ENCODE results near the gene ZNF501. TPM values are rescaled to one million over a fixed set of nuclear protein-coding genes. Genes with fewer than 3 reads are reported as not detected.

ZNF501 gene
- total and polyA plus RNA-seq, 2 of the 13 experiments (the other 11 are each of a cell fraction or from before 2014, with no cell fraction given), result 2.4 to 2.8 TPM

DNA sequence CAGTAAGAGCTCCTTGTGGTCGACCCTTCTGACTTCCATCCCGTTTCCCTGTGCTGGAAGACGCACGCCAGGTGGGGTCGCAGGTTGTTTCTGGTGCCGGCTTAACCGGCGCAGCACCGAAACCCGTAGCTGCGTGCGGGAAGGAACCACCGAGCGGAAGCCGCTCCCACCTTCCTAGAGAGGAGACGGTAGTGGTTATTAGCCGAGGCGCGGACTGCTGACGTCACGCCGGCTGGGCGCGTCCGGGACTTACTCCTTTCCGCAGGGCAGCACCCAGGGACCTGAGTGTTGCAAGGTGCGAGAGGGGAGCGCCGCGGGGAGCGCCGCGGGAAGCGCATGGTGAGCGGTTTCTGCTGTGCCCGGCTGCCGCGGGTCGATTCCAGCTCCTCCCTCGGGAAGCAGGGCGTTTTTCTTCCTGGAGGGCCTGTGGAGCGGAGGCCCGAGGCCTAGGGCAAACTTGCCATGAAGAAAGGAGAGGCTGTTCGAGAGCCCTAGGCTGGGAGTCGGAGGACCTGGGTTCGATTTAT, at the start of gene ZNF501 (continued):
- TF ChIP-seq ZNF124 (CRISPR knock-in tag; IDR thresholded peaks at IDR 0.05) (peak; percentile 76; the same call in 1 of the 2 replicates), CREB1 (IDR thresholded peaks at IDR 0.05) (peak; percentile 99), CREB1 (CRISPR knock-in tag; IDR thresholded peaks at IDR 0.05) (peak; percentile 99), FOXA3 (CRISPR knock-in tag; IDR thresholded peaks at IDR 0.05) (peak; percentile 62), TCF7 (IDR thresholded peaks at IDR 0.05; ENCODE audit: low read depth) (no peak), CHCHD3 (CRISPR knock-in tag; IDR thresholded peaks at IDR 0.05) (no peak), ZNF670 (CRISPR knock-in tag; IDR thresholded peaks at IDR 0.05; ENCODE audit: borderline replicate concordance) (no peak; the same call in 1 of the 2 replicates), HOXA5 (CRISPR knock-in tag; IDR thresholded peaks at IDR 0.05) (peak; percentile 77; the same call in 1 of the 2 replicates), ZMYM2 (CRISPR knock-in tag; IDR thresholded peaks at IDR 0.05) (0 out of 2 replicates have a peak, but pooled peaks have one; percentile 52), ZNF431 (CRISPR knock-in tag; IDR thresholded peaks at IDR 0.05; ENCODE audit: borderline replicate concordance, low read depth) (no peak), GTF3A (CRISPR knock-in tag; conservative IDR thresholded peaks at IDR 0.05) (no peak), ZNF678 (CRISPR knock-in tag; IDR thresholded peaks at IDR 0.05) (no peak), ZNF777 (CRISPR knock-in tag; IDR thresholded peaks at IDR 0.05) (no peak)
- TF ChIP-seq, protein P1, sequence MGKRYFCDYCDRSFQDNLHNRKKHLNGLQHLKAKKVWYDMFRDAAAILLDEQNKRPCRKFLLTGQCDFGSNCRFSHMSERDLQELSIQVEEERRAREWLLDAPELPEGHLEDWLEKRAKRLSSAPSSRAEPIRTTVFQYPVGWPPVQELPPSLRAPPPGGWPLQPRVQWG (CRISPR knock-in tag; IDR thresholded peaks at IDR 0.05; ENCODE audit: borderline replicate concordance, low read depth), result no peak
- TF ChIP-seq, protein P2, sequence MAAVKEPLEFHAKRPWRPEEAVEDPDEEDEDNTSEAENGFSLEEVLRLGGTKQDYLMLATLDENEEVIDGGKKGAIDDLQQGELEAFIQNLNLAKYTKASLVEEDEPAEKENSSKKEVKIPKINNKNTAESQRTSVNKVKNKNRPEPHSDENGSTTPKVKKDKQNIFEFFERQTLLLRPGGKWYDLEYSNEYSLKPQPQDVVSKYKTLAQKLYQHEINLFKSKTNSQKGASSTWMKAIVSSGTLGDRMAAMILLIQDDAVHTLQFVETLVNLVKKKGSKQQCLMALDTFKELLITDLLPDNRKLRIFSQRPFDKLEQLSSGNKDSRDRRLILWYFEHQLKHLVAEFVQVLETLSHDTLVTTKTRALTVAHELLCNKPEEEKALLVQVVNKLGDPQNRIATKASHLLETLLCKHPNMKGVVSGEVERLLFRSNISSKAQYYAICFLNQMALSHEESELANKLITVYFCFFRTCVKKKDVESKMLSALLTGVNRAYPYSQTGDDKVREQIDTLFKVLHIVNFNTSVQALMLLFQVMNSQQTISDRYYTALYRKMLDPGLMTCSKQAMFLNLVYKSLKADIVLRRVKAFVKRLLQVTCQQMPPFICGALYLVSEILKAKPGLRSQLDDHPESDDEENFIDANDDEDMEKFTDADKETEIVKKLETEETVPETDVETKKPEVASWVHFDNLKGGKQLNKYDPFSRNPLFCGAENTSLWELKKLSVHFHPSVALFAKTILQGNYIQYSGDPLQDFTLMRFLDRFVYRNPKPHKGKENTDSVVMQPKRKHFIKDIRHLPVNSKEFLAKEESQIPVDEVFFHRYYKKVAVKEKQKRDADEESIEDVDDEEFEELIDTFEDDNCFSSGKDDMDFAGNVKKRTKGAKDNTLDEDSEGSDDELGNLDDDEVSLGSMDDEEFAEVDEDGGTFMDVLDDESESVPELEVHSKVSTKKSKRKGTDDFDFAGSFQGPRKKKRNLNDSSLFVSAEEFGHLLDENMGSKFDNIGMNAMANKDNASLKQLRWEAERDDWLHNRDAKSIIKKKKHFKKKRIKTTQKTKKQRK (IDR thresholded peaks at IDR 0.05; ENCODE audit: low read length), result no peak
- TF ChIP-seq, protein P3, sequence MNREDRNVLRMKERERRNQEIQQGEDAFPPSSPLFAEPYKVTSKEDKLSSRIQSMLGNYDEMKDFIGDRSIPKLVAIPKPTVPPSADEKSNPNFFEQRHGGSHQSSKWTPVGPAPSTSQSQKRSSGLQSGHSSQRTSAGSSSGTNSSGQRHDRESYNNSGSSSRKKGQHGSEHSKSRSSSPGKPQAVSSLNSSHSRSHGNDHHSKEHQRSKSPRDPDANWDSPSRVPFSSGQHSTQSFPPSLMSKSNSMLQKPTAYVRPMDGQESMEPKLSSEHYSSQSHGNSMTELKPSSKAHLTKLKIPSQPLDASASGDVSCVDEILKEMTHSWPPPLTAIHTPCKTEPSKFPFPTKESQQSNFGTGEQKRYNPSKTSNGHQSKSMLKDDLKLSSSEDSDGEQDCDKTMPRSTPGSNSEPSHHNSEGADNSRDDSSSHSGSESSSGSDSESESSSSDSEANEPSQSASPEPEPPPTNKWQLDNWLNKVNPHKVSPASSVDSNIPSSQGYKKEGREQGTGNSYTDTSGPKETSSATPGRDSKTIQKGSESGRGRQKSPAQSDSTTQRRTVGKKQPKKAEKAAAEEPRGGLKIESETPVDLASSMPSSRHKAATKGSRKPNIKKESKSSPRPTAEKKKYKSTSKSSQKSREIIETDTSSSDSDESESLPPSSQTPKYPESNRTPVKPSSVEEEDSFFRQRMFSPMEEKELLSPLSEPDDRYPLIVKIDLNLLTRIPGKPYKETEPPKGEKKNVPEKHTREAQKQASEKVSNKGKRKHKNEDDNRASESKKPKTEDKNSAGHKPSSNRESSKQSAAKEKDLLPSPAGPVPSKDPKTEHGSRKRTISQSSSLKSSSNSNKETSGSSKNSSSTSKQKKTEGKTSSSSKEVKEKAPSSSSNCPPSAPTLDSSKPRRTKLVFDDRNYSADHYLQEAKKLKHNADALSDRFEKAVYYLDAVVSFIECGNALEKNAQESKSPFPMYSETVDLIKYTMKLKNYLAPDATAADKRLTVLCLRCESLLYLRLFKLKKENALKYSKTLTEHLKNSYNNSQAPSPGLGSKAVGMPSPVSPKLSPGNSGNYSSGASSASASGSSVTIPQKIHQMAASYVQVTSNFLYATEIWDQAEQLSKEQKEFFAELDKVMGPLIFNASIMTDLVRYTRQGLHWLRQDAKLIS (CRISPR knock-in tag; IDR thresholded peaks at IDR 0.05), result 0 out of 2 replicates have a peak, but pooled peaks have one; percentile 73
- TF ChIP-seq, protein P4, sequence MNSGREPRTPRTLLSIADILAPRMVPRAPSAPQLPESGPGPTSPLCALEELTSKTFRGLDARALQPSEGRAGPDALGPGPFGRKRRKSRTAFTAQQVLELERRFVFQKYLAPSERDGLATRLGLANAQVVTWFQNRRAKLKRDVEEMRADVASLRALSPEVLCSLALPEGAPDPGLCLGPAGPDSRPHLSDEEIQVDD (CRISPR knock-in tag; IDR thresholded peaks at IDR 0.05; ENCODE audit: borderline replicate concordance), result no peak
- TF ChIP-seq, protein P5, sequence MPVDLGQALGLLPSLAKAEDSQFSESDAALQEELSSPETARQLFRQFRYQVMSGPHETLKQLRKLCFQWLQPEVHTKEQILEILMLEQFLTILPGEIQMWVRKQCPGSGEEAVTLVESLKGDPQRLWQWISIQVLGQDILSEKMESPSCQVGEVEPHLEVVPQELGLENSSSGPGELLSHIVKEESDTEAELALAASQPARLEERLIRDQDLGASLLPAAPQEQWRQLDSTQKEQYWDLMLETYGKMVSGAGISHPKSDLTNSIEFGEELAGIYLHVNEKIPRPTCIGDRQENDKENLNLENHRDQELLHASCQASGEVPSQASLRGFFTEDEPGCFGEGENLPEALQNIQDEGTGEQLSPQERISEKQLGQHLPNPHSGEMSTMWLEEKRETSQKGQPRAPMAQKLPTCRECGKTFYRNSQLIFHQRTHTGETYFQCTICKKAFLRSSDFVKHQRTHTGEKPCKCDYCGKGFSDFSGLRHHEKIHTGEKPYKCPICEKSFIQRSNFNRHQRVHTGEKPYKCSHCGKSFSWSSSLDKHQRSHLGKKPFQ (CRISPR knock-in tag; IDR thresholded peaks at IDR 0.05; ENCODE audit: insufficient replicate concordance), result no peak
- TF ChIP-seq, protein P6, sequence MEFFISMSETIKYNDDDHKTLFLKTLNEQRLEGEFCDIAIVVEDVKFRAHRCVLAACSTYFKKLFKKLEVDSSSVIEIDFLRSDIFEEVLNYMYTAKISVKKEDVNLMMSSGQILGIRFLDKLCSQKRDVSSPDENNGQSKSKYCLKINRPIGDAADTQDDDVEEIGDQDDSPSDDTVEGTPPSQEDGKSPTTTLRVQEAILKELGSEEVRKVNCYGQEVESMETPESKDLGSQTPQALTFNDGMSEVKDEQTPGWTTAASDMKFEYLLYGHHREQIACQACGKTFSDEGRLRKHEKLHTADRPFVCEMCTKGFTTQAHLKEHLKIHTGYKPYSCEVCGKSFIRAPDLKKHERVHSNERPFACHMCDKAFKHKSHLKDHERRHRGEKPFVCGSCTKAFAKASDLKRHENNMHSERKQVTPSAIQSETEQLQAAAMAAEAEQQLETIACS (CRISPR knock-in tag; IDR thresholded peaks at IDR 0.05), result no peak; the same call in 1 of the 2 replicates

All from HepG2 (cell line).